ENCODE results near the gene TRIM7. TPM values are rescaled to one million over a fixed set of nuclear protein-coding genes. Genes with fewer than 3 reads are reported as not detected.

The TRIM7 gene
- total and polyA plus RNA-seq, 2 donors (not counting 1 experiment from before 2014, with no cell fraction given): 4.7 to 7.3 TPM

DNA sequence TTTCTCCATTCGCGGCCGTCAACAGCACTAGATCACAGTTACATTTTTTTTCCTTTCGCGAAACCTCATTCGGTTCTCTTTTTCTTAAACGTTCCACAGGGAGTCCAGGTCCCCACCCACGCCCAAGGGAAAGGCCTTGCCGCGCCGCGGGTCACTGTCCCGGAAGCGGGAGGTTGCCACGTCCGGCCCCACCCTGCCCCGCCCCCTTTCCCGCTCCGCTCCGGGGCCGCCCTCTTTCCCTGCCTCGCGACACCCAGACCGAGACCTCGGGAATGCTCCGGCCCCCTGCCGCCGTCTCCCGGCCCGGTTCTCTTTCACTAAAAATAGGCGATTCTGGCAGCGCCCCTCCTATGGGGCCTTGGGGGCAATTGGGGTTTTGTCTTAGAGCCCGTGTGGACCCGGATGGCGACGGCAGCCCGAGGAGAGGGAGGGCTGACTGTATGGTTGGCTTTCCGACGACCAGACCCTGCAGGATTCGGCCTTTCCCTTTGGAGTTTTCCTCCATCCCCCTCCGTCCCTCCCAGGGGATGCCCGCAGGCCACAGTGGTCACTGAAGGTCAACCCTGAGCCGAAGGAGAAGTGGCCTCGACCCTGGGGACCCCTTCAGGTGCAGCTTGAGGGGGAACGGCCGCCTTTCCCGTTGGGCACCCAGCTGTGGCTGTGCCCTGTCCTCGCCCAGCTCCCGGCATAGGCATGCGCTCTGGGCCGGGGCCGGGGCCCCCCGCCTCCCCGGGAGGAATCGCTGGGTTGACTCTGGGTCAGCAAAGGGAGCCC lies 41.5 kb upstream of the TRIM7 start:
- Histone ChIP-seq H3K4me1 (ENCODE audit: control insufficient read depth, extremely low read depth, insufficient read depth, low read length) (peaks cover 23% of the 10 kb centered on the region), H3K27ac (ENCODE audit: insufficient read depth, low read length) (peak overlapping the region; percentile 91), H4K20me1 (ENCODE audit: control insufficient read depth, extremely low read depth, insufficient read depth, low read length) (peaks cover 6% of the 10 kb centered on the region), H3K9me3 (ENCODE audit: control insufficient read depth, insufficient read depth, low read depth, low read length) (no peaks in the 10 kb centered on the region), H3K79me2 (ENCODE audit: control insufficient read depth, insufficient read depth, low read length) (peaks cover 77% of the 10 kb centered on the region), H3K36me3 (ENCODE audit: control insufficient read depth, insufficient read depth, low read length) (peaks cover 9% of the 10 kb centered on the region), H2AFZ (ENCODE audit: low read length) (peak overlapping the region; percentile 73), H3K4me2 (ENCODE audit: extremely low read depth, insufficient read depth, low read length) (peak overlapping the region; percentile 91), H3K4me3 (replicated peaks in 1 of 4; ENCODE audit: control extremely low read depth in 1 of 4, insufficient read depth in 1 of 4, low read depth in 3 of 4, low read length in 4 of 4) (peak overlapping the region; percentile 64 to 98 (median 78)), H3K27me3 (ENCODE audit: control insufficient read depth, insufficient read depth, low read length) (no peaks in the 10 kb centered on the region), H3K9ac (ENCODE audit: insufficient read depth, low read length) (peak overlapping the region; percentile 78)
- TF ChIP-seq EZH2 (IDR thresholded peaks at IDR 0.05; ENCODE audit: low read length, missing control alignments): no peak
- no peak for TF ChIP-seq CTCF (conservative IDR thresholded peaks at IDR 0.05 in 1 of 2, IDR thresholded peaks at IDR 0.05 in 1 of 2; ENCODE audit: low read depth in 1 of 2, low read length in 2 of 2)
- peak; percentile 82 for DNase-seq (ENCODE audit: low read depth in 2 of 2)

GRCh38 chr5:181245427-181246275 lies 40.7 kb upstream of the TRIM7 start:
- H3K36me3 ChIP-seq (ENCODE audit: control insufficient read depth, insufficient read depth, low read length): peaks cover 10% of the 10 kb centered on the region
- no peak for DNase-seq (ENCODE audit: low read depth in 2 of 2)
- H3K4me3 ChIP-seq (replicated peaks in 1 of 4; ENCODE audit: control extremely low read depth in 1 of 4, insufficient read depth in 1 of 4, low read depth in 3 of 4, low read length in 4 of 4): peak overlapping the region; percentile 47 to 98 (median 70)
- no peak overlapping the region for H2AFZ ChIP-seq (ENCODE audit: low read length)
- peaks cover 6% of the 10 kb centered on the region for H4K20me1 ChIP-seq (ENCODE audit: control insufficient read depth, extremely low read depth, insufficient read depth, low read length)
- peaks cover 77% of the 10 kb centered on the region for H3K79me2 ChIP-seq (ENCODE audit: control insufficient read depth, insufficient read depth, low read length)
- peaks cover 26% of the 10 kb centered on the region for H3K4me1 ChIP-seq (ENCODE audit: control insufficient read depth, extremely low read depth, insufficient read depth, low read length)
- H3K9me3 ChIP-seq (ENCODE audit: control insufficient read depth, insufficient read depth, low read depth, low read length): no peaks in the 10 kb centered on the region
- H3K4me2 ChIP-seq (ENCODE audit: extremely low read depth, insufficient read depth, low read length): peak overlapping the region; percentile 76
- H3K9ac ChIP-seq (ENCODE audit: insufficient read depth, low read length): peak overlapping the region; percentile 78
- peak overlapping the region; percentile 91 for H3K27ac ChIP-seq (ENCODE audit: insufficient read depth, low read length)
- TF ChIP-seq EZH2 (IDR thresholded peaks at IDR 0.05; ENCODE audit: low read length, missing control alignments) (no peak), CTCF (conservative IDR thresholded peaks at IDR 0.05 in 1 of 2, IDR thresholded peaks at IDR 0.05 in 1 of 2; ENCODE audit: low read depth in 1 of 2, low read length in 2 of 2) (no peak)
- H3K27me3 ChIP-seq (ENCODE audit: control insufficient read depth, insufficient read depth, low read length): no peaks in the 10 kb centered on the region

All from fibroblast of lung (primary cell).